ENCODE results near the gene HOXB8.

DNA sequence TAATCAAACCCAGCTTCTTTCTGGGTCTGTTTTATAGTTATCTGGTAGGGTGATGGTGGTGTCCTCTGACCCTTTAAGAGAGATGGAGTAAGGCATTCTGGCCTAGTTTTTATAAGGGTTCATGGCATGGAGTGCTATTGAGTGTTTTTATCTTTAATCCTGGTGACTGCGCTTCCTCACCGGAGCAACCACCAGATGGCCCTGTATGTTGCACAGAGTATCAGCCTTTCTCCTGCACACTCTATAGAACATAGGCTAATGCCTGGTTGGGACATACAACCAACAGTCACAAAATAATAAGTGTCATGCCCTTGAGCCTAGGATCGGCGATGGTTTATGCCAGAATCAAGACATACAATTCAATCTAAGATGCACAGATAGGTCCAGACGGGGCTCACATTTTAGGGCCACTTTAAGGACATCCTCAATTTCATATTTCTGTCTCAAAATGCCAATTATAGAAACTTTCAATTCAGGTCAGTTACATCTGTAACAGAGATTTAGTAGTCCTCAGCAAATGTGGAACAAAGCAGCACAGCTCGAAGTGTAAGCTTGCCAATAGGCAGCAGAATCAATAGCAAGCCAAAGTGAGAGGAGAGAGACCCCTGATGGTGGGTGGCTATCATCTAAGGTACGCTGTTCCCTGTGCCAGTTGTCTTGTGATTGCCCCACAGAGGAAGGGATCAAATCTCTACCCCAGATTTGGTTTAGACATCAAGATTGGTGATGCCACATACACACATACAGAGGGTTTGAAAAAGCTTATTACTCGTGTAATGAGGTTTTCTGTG, 48.2 kb upstream of the HOXB8 start:
- TF ChIP-seq, protein P1, sequence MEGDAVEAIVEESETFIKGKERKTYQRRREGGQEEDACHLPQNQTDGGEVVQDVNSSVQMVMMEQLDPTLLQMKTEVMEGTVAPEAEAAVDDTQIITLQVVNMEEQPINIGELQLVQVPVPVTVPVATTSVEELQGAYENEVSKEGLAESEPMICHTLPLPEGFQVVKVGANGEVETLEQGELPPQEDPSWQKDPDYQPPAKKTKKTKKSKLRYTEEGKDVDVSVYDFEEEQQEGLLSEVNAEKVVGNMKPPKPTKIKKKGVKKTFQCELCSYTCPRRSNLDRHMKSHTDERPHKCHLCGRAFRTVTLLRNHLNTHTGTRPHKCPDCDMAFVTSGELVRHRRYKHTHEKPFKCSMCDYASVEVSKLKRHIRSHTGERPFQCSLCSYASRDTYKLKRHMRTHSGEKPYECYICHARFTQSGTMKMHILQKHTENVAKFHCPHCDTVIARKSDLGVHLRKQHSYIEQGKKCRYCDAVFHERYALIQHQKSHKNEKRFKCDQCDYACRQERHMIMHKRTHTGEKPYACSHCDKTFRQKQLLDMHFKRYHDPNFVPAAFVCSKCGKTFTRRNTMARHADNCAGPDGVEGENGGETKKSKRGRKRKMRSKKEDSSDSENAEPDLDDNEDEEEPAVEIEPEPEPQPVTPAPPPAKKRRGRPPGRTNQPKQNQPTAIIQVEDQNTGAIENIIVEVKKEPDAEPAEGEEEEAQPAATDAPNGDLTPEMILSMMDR (IDR thresholded peaks at IDR 0.05; ENCODE audit: insufficient read depth, low read length, poor library complexity, severe bottlenecking) = no peak
- TF ChIP-seq EZH2phosphoT487 (conservative IDR thresholded peaks at IDR 0.05; ENCODE audit: low read length) = no peak

Measured in SU-DHL-6 (cell line).